Endometrial microvascular endothelial cells (primary cell): Measurements from ENCODE around the gene WIPF2. TPM values are rescaled to one million over a fixed set of nuclear protein-coding genes. Genes with fewer than 3 reads are reported as not detected.

Experiments used
- in situ Hi-C: cut with HindIII; loops from 2 replicates; pipeline ENCODE4 v1.10.0; 2017; ENCODE audit warnings: low sequenced_read_pairs, low pct_unique_long_range_greater_than_20kb; ENCODE audit errors: inconsistent ontology term
- total RNA-seq: library from RNA; depleted of rRNA; stranded (reverse); fragments of >200 nt; gene quantifications from one replicate; pipeline ENCODE4 v1.2.3, GENCODE V29; 2015; ENCODE audit errors: inconsistent ontology term

WIPF2 gene
- total RNA-seq, 1 donor from 2014 or later = 7.3 TPM

GRCh38 chr17:40319651-40320540 lies 100.8 kb downstream of the WIPF2 start:
- in situ Hi-C loops = loop anchor here (10.0 kb wide), 1 partner anchor 45 kb away; the partner anchor contains the start of gene GJD3

DNA sequence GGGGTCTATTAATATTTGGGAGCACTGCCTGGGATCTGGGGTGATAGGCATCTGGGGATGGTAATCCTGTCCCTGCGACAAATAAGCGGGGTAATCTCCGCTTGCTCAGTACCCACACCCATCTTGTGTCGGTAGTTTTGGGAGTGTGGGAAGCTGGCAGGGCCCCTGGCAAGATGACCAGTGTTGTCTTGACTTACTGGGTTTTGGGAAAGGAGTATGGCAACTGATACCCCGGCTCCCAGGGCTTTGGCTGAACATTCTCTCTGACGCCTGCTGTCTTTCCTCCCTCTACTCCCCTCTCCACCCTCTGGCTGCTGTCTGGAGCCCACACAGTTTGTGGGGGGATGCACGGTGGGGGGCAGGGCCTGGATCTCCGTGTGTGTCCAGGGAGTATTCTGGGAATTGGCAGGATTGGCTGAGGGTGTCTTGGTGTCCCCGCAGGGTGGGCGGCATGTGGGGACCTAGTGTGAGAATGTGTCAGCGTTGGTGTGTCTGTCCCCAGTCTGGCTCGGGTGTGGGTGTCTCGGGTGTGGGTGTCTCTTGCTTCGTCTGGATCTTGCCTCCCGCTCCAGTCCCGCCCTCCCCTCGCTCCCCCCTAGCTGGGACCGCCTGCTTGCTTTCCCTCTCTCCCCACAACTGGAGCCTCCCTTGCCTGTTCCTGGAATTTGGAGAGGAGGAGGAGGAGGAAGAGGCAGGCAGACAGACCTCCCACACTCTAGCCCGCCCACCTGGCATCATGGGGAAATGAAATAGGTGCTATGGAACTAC lies 101.8 kb downstream of the WIPF2 start:
- in situ Hi-C loops = no loop called here

DNA sequence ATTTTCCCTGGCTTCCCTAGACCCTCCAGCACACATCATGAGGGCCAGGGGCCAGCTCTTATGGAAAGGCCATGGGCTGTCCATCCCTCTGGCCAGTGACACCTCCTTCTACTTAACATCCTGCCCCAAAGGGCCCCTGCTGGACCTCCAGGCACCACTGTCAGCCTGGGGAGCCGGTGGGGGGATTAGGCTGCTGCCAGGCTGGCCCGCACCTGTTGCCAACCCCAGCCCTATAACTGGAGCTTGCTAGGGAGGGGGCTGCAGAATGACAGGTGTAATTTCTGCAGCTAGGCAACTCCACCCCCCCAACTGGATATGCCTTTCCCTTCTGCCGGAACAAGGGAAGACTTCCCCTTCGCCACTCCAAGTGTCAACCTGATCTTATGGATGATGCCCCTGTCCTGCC lies 102.4 kb downstream of the WIPF2 start:
- in situ Hi-C loops = no loop called here

GRCh38 chr17:40321961-40322357 lies 102.9 kb downstream of the WIPF2 start:
- in situ Hi-C loops = no loop called here

DNA sequence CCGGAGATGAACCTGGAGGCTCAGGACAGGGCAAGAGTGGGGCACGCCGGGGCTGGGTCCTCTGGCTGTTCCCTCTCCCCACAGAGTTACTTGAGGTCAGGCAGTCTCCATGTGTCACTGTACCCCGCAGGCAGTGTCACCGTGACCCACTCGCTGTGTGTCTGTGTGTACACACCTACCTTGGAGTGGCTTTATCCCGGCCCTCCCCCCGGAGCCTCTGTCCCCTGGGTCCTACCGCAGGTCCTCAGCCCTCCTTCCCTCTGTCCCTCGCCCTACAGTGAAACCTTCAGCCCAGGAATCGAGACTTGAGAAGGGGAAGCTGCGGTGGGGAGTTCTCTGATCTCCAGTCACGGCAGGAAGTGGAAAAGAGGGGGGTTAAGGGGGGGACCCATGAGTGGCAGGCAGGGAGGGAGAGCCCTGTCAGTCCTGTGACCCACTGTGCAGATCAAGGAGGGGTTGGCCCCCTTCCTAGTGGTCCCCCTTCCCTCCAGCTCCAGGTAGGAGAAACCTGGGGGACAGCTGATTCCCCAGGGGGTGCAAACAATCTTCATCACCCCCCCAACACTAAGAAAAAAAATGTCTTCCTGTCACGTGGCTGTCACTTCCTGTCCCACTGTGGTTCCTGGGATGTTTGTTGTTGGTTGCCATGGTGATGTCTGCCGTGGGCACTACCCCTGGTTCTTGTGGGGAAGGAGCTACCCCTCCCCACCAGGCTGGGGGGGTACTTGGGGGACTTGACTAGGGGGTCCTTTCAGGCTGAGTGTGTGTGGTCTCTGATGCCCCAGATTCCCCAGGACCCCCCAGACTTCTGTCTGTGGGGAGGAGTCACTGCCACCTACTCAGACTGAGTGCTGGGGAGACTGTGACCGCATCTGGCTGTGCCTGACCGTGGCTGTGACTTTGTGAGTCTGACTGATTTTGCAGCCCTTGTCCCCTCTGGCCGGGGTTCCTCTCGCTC lies 103.5 kb downstream of the WIPF2 start:
- in situ Hi-C loops = no loop called here

GRCh38 chr17:40323391-40324381 lies 104.6 kb downstream of the WIPF2 start:
- in situ Hi-C loops = no loop called here

DNA sequence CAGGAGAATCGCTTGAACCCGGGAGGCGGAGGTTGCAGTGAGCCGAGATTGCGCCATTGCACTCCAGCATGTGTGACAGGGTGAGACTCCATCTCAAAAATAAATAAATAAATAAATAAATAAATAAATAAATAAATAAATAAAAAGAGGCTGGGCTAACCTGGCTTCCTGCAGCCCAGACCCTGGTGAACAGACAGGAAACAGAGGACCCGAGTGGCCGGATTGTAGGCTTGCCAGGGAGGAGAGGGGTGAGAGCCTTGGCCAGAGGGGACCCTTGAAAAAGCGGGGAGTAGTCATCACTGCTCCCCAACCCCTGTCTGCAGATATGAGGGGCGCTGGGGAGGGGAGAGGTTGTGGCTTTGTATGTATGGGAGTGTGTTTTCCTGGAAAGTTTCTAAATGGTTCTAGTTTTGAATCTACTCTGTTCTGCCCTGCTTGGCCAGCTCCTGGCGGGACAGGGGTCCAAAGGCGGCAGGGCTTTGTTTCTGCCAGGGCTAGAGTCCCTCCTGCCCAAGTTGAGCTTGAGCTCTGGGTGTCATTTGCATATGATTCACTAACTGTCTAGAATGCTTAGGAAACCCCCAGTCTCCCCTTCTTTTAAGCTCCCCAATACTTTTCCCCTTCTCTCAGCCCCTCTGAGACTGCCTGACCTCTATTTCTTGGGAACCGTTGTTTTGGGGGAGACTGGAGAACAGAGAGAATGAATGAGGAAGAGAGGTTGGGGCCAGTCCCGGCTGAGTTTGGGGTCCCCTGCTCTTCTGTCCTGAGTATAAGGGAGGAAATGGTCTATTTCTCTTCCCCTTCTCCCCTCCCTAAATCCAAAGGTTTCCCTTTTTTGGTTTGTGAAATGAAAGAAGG lies 106.3 kb downstream of the WIPF2 start:
- in situ Hi-C loops = no loop called here

- in situ Hi-C loops = no loop called here
Measured at GRCh38 chr17:40326014-40326831, 107.1 kb downstream of the WIPF2 start.

- in situ Hi-C loops = no loop called here
Measured at GRCh38 chr17:40326832-40327199, 107.7 kb downstream of the WIPF2 start.

- in situ Hi-C loops = no loop called here
Measured at GRCh38 chr17:40327244-40327729, 108.2 kb downstream of the WIPF2 start.

DNA sequence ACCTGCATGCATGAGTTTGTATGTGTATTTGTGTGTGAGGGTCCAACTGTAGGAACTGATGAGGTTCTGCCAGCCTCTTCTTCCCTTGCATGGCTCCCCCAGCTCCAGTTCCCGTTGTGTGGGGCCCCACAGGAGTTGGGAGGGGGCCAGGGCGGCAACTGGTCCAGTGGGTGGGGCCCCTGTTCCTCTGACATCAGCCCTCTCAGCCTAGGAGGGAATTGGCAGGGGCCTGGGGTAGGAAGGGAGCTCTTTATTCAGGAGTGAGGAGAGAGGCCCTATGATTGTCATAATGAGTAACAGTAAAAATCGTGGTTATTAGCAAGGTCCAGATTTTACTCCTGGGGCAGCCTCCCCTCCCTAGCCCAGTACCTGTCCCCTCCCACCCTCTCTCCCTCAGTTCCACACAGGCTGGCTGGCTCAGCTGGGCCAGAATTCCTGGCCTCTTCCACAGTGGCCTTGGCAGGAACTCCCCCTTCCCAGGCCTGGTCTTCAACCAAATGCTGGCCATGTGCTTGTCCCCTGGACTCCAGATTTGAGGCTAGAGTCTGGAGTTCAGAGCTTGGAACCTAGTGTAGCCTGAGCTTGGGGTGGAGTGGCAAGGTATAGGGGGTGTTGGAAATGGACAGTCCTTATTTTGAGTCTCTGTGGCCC lies 108.8 kb downstream of the WIPF2 start:
- in situ Hi-C loops = no loop called here

- in situ Hi-C loops = no loop called here
Measured at GRCh38 chr17:40328386-40328766, 109.3 kb downstream of the WIPF2 start.

DNA sequence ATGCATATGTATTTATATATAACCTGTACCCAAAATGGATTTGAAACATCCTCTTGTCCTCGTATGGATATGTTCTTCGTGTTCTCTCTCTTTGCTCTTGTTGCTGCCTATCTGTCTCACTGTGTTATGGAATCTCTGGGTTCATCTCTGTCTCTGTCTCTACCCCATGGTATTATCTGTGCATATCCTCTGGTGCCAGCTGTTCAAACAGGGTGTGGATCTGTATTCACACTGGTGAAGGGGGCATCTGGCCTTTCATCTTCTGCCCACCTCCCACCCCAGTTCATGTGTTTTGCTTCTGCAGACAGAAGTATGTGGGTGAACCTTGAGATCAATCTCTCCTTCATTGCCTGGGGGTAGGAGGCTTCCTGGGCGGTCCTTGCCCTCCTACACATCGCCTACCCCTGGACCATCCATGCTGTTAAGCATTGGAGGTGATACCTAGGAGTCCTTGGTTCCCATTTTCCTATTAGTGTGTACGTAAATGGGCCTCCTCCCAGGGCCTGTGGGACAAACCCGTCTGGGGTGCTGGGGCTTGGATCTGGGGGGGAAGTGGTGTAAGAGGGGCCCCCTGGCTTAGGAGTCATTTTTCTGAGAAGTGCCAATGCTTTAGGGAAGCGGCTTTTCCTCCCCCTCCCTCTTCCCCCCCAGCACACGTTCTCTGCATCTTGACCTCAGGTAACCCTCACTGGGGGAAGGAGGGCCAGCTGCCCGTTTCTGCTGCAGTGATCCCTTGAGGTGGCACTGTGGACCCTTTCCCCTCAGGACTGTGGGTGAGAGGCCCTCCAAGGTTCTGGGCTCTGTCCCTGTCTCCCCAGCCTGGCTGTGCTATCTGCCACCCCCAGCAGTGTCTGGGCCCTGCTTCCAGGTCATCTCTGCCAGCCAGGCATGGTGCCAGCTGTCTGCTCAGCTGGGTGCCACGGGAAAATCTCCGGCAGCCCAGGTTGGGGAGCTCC lies 111.0 kb downstream of the WIPF2 start:
- in situ Hi-C loops = no loop called here

DNA sequence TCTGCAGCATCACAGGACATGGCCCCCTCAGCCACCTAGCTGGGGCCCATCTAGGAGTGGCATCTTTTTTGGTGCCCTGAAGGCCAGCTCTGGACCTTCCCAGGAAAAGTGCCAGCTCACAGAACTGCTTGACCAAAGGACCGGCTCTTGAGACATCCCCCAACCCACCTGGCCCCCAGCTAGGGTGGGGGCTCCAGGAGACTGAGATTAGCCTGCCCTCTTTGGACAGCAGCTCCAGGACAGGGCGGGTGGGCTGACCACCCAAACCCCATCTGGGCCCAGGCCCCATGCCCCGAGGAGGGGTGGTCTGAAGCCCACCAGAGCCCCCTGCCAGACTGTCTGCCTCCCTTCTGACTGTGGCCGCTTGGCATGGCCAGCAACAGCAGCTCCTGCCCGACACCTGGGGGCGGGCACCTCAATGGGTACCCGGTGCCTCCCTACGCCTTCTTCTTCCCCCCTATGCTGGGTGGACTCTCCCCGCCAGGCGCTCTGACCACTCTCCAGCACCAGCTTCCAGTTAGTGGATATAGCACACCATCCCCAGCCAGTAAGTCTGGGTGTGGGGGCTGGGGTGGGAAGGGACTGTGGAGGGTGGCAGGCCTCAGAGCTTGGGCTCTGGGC lies 111.9 kb downstream of the WIPF2 start:
- in situ Hi-C loops = no loop called here
